ENCODE measurements around the gene SNRNP70.
A peak's percentile ranks its signal among the peaks of the same experiment; 100 is the strongest.
"Not testable (repeated sequence)": the region's sequence is repeated elsewhere in the genome, so short reads cannot be mapped to it uniquely, and the experiment has no call there.

Gene SNRNP70

GRCh38 chr19:49085020-49085867, at the start of gene SNRNP70:
Gene SNRNP70 (plus strand): TSS chr19:49085451. CDS start chr19:49086415, 964 bp downstream.
- peak; percentile 97 to 98 for DNase-seq

- peak; percentile 62 to 71 for DNase-seq
Observed at GRCh38 chr19:49036815-49037214, 48.4 kb upstream of the SNRNP70 start, which contains the start of gene CGB1. Gene CGB1 (minus strand): TSS chr19:49036895. CDS start chr19:49036711, 184 bp downstream.

- not testable (repeated sequence) for DNase-seq
Observed at GRCh38 chr19:49038111-49038510, 47.1 kb upstream of the SNRNP70 start.

GRCh38 chr19:49038557-49039276, 46.5 kb upstream of the SNRNP70 start:
- not testable (repeated sequence) for DNase-seq

- not testable (repeated sequence) for DNase-seq
Observed at GRCh38 chr19:49039736-49040135, 45.5 kb upstream of the SNRNP70 start.

GRCh38 chr19:49042177-49042576, 43.1 kb upstream of the SNRNP70 start:
- no peak for DNase-seq

GRCh38 chr19:49042666-49043065, 42.6 kb upstream of the SNRNP70 start:
- DNase-seq, result not testable (repeated sequence)

GRCh38 chr19:49043548-49043947, 41.7 kb upstream of the SNRNP70 start, which contains the start of gene CGB5:
Gene CGB5 (plus strand): TSS chr19:49043848. CDS start chr19:49044210, 362 bp downstream.
- not testable (repeated sequence) for DNase-seq

- DNase-seq, result not testable (repeated sequence)
Observed at GRCh38 chr19:49049011-49049410, 36.2 kb upstream of the SNRNP70 start, which contains the start of gene CGB8. Gene CGB8 (minus strand): TSS chr19:49049111. CDS start chr19:49048739, 372 bp downstream.

GRCh38 chr19:49049834-49050233, 35.4 kb upstream of the SNRNP70 start:
- not testable (repeated sequence) for DNase-seq

GRCh38 chr19:49050376-49051033, 34.7 kb upstream of the SNRNP70 start:
- not testable (repeated sequence) for DNase-seq

GRCh38 chr19:49056101-49056901, 28.9 kb upstream of the SNRNP70 start:
- peak; percentile 59 to 64 for DNase-seq

GRCh38 chr19:49056902-49057596, 28.2 kb upstream of the SNRNP70 start:
- DNase-seq, result not testable (repeated sequence)

- DNase-seq, result peak; percentile 62 to 72
Observed at GRCh38 chr19:49057636-49058234, 27.5 kb upstream of the SNRNP70 start, which contains the start of gene CGB7. Gene CGB7 (minus strand): TSS chr19:49057749. CDS start chr19:49055375, 2,374 bp downstream.

GRCh38 chr19:49058562-49058961, 26.7 kb upstream of the SNRNP70 start:
- DNase-seq, result peak in 1 of 2 experiments; percentile 45

- no peak for DNase-seq
Observed at GRCh38 chr19:49059053-49059452, 26.2 kb upstream of the SNRNP70 start.

- DNase-seq, result no peak
Observed at GRCh38 chr19:49061000-49061399, 24.3 kb upstream of the SNRNP70 start.

GRCh38 chr19:49061445-49061844, 23.8 kb upstream of the SNRNP70 start:
- no peak for DNase-seq

GRCh38 chr19:49064029-49064629, 21.1 kb upstream of the SNRNP70 start:
- DNase-seq, result no peak
